GM10266 (cell line): ENCODE results near the gene ZNF85.
A peak's percentile ranks its signal among the peaks of the same experiment; 100 is the strongest.
"Not testable (repeated sequence)": the region's sequence is repeated elsewhere in the genome, so short reads cannot be mapped to it uniquely, and the experiment has no call there.

Source experiments
- DNase-seq: peaks from one replicate; pipeline ENCODE4 v3.0.0; 2012; ENCODE audit errors: extremely low spot score
- TF ChIP-seq, protein P1 (sequence below): IDR thresholded peaks from 2 replicates; pipeline ENCODE4 v1.5.1; 2012; ENCODE audit warnings: mild to moderate bottlenecking, low read depth; ENCODE audit not compliant: control insufficient read depth, insufficient read depth; ENCODE audit errors: missing control alignments

ZNF85 gene

DNA sequence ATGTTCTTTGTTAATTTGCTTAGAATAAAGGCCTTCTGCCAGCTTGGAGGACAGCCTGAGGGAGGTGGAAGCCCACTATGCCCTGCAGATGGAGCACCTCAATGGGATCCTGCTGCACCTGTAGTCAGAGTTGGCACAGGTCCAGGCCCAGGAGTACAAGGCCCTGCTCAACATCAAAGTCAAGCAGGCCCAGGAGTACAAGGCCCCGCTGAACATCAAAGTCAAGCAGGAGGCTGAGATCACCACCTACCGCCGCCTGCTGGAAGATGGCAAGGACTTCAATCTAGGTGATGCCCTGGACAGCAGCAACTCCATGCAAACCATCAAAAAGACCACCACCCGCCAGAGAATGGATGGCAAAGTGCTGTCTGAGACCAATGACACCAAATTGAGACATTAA is 41.7 kb downstream of the ZNF85 start:
- TF ChIP-seq, protein P1, sequence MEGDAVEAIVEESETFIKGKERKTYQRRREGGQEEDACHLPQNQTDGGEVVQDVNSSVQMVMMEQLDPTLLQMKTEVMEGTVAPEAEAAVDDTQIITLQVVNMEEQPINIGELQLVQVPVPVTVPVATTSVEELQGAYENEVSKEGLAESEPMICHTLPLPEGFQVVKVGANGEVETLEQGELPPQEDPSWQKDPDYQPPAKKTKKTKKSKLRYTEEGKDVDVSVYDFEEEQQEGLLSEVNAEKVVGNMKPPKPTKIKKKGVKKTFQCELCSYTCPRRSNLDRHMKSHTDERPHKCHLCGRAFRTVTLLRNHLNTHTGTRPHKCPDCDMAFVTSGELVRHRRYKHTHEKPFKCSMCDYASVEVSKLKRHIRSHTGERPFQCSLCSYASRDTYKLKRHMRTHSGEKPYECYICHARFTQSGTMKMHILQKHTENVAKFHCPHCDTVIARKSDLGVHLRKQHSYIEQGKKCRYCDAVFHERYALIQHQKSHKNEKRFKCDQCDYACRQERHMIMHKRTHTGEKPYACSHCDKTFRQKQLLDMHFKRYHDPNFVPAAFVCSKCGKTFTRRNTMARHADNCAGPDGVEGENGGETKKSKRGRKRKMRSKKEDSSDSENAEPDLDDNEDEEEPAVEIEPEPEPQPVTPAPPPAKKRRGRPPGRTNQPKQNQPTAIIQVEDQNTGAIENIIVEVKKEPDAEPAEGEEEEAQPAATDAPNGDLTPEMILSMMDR, result no peak

DNA sequence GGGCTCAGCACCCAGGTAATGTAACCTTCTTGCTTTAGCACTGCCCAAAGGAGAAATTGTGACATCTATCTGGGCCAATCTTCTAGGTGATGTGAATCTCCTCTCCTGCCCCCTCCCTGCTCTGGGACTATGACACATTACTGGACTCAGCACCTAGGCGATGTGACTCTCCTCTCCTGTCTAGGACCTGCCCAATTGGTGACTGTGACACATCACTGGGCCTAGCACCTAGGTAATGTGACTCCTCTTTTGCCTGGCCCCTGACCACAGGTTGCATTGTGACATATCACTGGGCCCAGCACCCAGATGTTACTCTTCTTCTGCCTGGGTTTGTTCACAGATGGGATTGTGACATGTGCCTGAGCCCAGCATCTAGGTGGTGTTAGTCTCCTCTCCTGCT is 45.0 kb downstream of the ZNF85 start:
- DNase-seq, result no peak
- TF ChIP-seq, protein P1, result no peak

More for the DNA sequence above, 41.7 kb downstream of the ZNF85 start:
- DNase-seq, result no peak

DNA sequence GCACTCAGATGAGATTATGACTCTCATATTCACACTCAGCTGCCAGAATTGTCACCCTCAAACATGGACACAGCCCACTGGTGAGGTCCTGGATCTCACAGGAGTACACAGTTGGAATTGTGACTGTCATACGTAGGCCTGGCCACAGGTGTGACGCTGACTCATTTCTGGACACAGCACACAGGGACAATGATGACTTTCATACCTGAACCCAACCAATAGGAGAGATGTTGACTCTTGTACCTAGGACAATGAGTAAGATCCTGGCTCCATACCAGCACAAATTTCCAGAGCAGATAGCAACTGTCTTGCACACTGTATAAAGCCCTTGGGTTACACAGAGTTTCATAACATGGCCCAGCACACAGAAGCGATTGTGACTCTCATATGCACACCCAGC is 46.4 kb downstream of the ZNF85 start:
- no peak for DNase-seq
- TF ChIP-seq, protein P1, result no peak

DNA sequence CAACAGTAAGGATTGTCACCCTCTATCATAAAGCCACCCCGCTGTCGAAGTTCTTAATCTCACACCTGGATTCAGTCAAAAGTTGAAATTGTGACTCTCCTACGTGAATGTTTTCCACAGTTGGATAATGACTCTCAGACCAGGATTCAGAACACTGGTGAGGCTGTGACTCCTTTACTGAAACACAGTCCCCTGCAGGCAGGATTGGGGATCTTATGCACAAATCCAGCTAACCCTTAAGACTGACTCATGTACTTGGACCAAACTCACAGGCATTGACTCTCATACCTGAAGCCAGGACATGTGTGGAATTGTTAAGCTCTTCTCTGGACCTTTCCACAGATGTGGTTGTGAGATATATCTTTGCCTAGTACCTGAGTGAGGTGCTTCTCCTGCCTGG is 46.8 kb downstream of the ZNF85 start:
- DNase-seq, result no peak
- TF ChIP-seq, protein P1, result no peak

DNA sequence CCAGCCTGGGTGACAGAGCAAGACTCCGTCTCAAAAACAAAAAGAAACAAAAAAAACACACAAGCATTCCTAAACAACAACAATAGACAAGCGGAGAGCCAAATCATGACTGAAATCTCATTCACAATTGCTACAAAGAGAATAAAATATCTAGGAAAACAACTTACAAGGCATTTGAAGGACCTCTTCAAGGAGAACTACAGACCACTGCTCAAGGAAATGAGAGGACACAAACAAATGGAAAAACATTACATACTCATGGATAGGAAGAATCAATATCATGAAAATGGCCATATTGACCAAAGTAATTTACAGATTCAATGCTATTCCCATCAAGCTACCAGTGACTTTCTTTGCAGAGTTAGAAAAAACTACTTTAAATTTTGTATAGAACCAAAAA is 69.7 kb downstream of the ZNF85 start:
- not testable (repeated sequence) for DNase-seq

DNA sequence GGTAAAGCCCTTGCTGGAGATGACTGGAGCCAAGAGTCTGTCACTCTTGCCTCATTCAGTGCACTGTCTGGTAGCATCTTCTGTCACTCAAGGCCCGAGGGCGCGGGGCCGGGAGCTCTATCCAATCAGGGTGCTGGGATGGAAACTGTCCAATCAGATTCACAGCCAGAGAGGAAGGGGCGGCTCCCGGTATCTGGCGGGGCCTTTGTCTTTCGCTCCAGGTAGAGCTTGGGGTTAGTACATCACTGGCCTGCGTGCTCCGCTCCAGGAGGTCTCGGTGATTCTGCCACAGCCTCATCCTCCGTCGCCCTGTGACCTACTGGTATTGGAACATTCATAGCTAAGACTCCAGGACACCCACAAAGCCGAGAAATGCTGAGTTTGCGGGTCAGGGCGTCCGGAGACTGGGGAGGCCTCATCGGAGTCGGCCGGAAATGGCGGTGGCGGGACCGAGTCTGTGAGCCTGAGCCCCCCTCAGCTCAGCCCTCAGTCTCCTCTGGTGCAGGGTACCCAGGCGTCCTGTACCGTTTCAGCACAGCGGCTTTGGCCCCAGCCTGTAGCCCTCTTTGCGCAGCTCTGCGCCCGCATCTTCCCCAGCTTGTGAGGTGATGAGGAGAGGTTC is 76.8 kb downstream of the ZNF85 start:
- TF ChIP-seq, protein P1, result no peak
- DNase-seq, result peak; percentile 55
